ENCODE results near the gene ILK.

ILK gene

GRCh38 chr11:6636480-6636879 is 32.9 kb downstream of the ILK start:
- no peak for DNase-seq (ENCODE audit: low read depth)

- no peak for DNase-seq (ENCODE audit: low read depth)
Measured at GRCh38 chr11:6637871-6638270, 34.3 kb downstream of the ILK start.

- DNase-seq (ENCODE audit: low read depth) = no peak
Measured at GRCh38 chr11:6638429-6638828, 34.9 kb downstream of the ILK start.

GRCh38 chr11:6640036-6640984 is 36.7 kb downstream of the ILK start:
- DNase-seq (ENCODE audit: low read depth) = no peak

- no peak for DNase-seq (ENCODE audit: low read depth)
Measured at GRCh38 chr11:6640985-6641701, 37.6 kb downstream of the ILK start.

GRCh38 chr11:6642957-6643356 is 39.4 kb downstream of the ILK start:
- DNase-seq (ENCODE audit: low read depth) = no peak

- no peak for DNase-seq (ENCODE audit: low read depth)
Measured at GRCh38 chr11:6646071-6646470, 42.5 kb downstream of the ILK start.

GRCh38 chr11:6646576-6646917 is 43.0 kb downstream of the ILK start:
- DNase-seq (ENCODE audit: low read depth) = no peak

GRCh38 chr11:6646918-6647679 is 43.5 kb downstream of the ILK start:
- DNase-seq (ENCODE audit: low read depth) = no peak

GRCh38 chr11:6647836-6648235 is 44.3 kb downstream of the ILK start:
- no peak for DNase-seq (ENCODE audit: low read depth)

GRCh38 chr11:6648501-6648900 is 44.9 kb downstream of the ILK start:
- no peak for DNase-seq (ENCODE audit: low read depth)

- no peak for DNase-seq (ENCODE audit: low read depth)
Measured at GRCh38 chr11:6650104-6650503, 46.5 kb downstream of the ILK start.

GRCh38 chr11:6650980-6651379 is 47.4 kb downstream of the ILK start:
- DNase-seq (ENCODE audit: low read depth) = no peak

- DNase-seq (ENCODE audit: low read depth) = no peak
Measured at GRCh38 chr11:6652182-6652581, 48.6 kb downstream of the ILK start.

GRCh38 chr11:6653097-6653496 is 49.5 kb downstream of the ILK start:
- DNase-seq (ENCODE audit: low read depth) = no peak

- no peak for DNase-seq (ENCODE audit: low read depth)
Measured at GRCh38 chr11:6653656-6654055, 50.1 kb downstream of the ILK start.

- no peak for DNase-seq (ENCODE audit: low read depth)
Measured at GRCh38 chr11:6654281-6655019, 50.9 kb downstream of the ILK start.

GRCh38 chr11:6655020-6655789 is 51.6 kb downstream of the ILK start:
- no peak for DNase-seq (ENCODE audit: low read depth)

GRCh38 chr11:6655790-6656583 is 52.4 kb downstream of the ILK start, which contains the start of gene DCHS1:
TSS of gene DCHS1 (minus strand) at chr11:6655809. CDS start at chr11:6641613, 14,196 bp downstream.
- DNase-seq (ENCODE audit: low read depth) = no peak

- no peak for DNase-seq (ENCODE audit: low read depth)
Measured at GRCh38 chr11:6656584-6656915, 53.0 kb downstream of the ILK start.

Data from HS-27A (cell line).